GM21381 (cell line): ENCODE data around the gene ADAMTS6.

Source experiments
- ATAC-seq: cut with Tn5 transposase; IDR thresholded peaks from one replicate; pipeline ENCODE4 v1.9.1; 2021; ENCODE audit warnings: mild to moderate bottlenecking, moderate library complexity; ENCODE audit not compliant: unreplicated experiment

The ADAMTS6 gene

GRCh38 chr5:65151614-65152013 is 330.1 kb downstream of the ADAMTS6 start:
- ATAC-seq: no peak

- no peak for ATAC-seq
Observed at GRCh38 chr5:65150599-65151304, 331.0 kb downstream of the ADAMTS6 start.

GRCh38 chr5:65149827-65150226 is 331.9 kb downstream of the ADAMTS6 start:
- no peak for ATAC-seq

- no peak for ATAC-seq
Observed at GRCh38 chr5:65144136-65144871, 337.4 kb downstream of the ADAMTS6 start.

- no peak for ATAC-seq
Observed at GRCh38 chr5:65142511-65143011, 339.2 kb downstream of the ADAMTS6 start.

- ATAC-seq: no peak
Observed at GRCh38 chr5:65142016-65142415, 339.7 kb downstream of the ADAMTS6 start.

- no peak for ATAC-seq
Observed at GRCh38 chr5:65141493-65141892, 340.2 kb downstream of the ADAMTS6 start.

- no peak for ATAC-seq
Observed at GRCh38 chr5:65137631-65138030, 344.1 kb downstream of the ADAMTS6 start.

GRCh38 chr5:65133477-65134110 is 348.1 kb downstream of the ADAMTS6 start:
- no peak for ATAC-seq

GRCh38 chr5:65132386-65132785 is 349.3 kb downstream of the ADAMTS6 start:
- no peak for ATAC-seq

- ATAC-seq: no peak
Observed at GRCh38 chr5:65128226-65128625, 353.5 kb downstream of the ADAMTS6 start.

GRCh38 chr5:65127161-65127901 is 354.4 kb downstream of the ADAMTS6 start:
- no peak for ATAC-seq

- ATAC-seq: no peak
Observed at GRCh38 chr5:65126542-65127069, 355.1 kb downstream of the ADAMTS6 start.

GRCh38 chr5:65125591-65126541 is 355.9 kb downstream of the ADAMTS6 start:
- no peak for ATAC-seq

GRCh38 chr5:65121880-65122436 is 359.8 kb downstream of the ADAMTS6 start:
- ATAC-seq: no peak

- no peak for ATAC-seq
Observed at GRCh38 chr5:65120371-65120967, 361.3 kb downstream of the ADAMTS6 start.

- no peak for ATAC-seq
Observed at GRCh38 chr5:65117525-65117924, 364.2 kb downstream of the ADAMTS6 start.

- no peak for ATAC-seq
Observed at GRCh38 chr5:65113771-65114170, 367.9 kb downstream of the ADAMTS6 start.
